ENCODE measurements around the gene LYST.
"Not testable (repeated sequence)": the region's sequence is repeated elsewhere in the genome, so short reads cannot be mapped to it uniquely, and the experiment has no call there.

LYST gene

DNA sequence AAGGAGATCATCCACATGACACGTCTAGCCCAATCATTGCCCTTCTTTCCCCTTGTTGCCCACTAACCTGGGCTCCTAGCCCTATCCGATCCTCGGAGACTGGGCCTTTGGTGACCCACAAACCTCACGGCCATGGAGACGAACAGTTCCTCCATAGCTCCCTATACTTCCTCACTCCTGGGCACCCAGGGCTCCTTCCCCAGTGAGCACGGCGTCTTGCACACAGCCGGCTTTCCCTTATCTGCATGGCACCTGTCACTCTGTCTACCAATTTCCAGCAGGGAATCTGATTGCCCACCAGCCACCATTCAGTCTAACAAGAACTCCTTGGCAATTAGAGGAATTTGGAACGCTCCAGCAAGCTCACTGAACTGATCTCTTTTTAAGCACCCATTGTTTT, 220.2 kb downstream of the LYST start:
- no peaks in the 10 kb centered on the region for H3K36me3 ChIP-seq (ENCODE audit: control insufficient read depth, low read depth, low read length)
- peaks cover 24% of the 10 kb centered on the region for H3K27me3 ChIP-seq (ENCODE audit: control insufficient read depth, insufficient read depth, low read length)
- no peaks in the 10 kb centered on the region for H3K9me3 ChIP-seq (ENCODE audit: control insufficient read depth, low read depth, low read length)
- no peak overlapping the region for H3K9ac ChIP-seq (ENCODE audit: low read length)
- no peak overlapping the region for H3K27ac ChIP-seq (ENCODE audit: low read length)
- H3K4me3 ChIP-seq (ENCODE audit: low read length), result no peak overlapping the region
- peaks cover 37% of the 10 kb centered on the region for H3K4me1 ChIP-seq (ENCODE audit: control insufficient read depth, low read depth, low read length)

GRCh38 chr1:235644693-235645305, 221.9 kb downstream of the LYST start:
- Histone ChIP-seq H3K27me3 (ENCODE audit: control insufficient read depth, insufficient read depth, low read length) (peaks cover 15% of the 10 kb centered on the region), H3K9ac (ENCODE audit: low read length) (no peak overlapping the region), H3K27ac (ENCODE audit: low read length) (no peak overlapping the region), H3K9me3 (ENCODE audit: control insufficient read depth, low read depth, low read length) (no peaks in the 10 kb centered on the region), H3K4me1 (ENCODE audit: control insufficient read depth, low read depth, low read length) (peaks cover 30% of the 10 kb centered on the region), H3K4me3 (ENCODE audit: low read length) (no peak overlapping the region), H3K36me3 (ENCODE audit: control insufficient read depth, low read depth, low read length) (no peaks in the 10 kb centered on the region)

DNA sequence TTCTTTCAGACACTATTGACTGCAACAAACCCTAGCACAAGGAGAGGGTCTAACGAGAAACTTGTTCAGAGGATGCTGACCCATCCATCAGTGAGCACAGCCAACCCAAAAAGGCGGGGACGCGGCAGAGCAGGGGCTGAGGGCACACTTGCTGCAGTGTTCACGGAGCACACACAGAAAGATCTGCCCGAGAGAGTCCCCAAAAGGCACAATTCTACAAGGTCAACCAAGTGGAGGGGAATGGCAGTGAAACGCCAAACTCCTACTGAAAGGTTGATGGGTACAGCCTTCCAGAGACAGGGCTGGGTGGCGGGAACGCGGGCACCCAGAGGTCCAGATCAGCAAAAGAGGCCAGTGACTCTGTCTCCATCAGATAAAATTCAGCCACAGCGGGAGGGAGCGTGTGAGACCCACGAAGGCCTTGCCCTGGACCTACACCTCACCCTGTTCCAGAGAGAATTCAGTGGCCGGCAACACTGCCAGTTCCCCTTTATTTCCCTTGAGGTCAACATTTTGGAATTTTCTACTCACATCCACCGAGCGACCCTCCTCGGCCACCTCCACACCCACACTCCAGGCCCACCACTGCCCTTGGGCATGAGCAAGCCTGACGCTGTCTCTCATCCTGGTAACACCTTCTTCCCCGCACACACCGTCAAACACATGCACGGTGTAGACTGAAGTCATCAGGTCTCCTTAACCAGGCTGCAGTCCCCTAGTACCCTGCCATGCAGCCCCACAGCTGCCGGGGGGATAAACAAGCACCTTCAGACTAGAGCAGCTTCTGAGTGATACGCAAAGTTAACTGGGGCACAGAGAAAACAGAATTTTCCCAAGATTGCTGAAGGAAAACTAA, 222.6 kb downstream of the LYST start:
- H3K9me3 ChIP-seq (ENCODE audit: control insufficient read depth, low read depth, low read length), result no peaks in the 10 kb centered on the region
- H3K4me1 ChIP-seq (ENCODE audit: control insufficient read depth, low read depth, low read length), result peaks cover 30% of the 10 kb centered on the region
- no peak overlapping the region for H3K27ac ChIP-seq (ENCODE audit: low read length)
- no peaks in the 10 kb centered on the region for H3K36me3 ChIP-seq (ENCODE audit: control insufficient read depth, low read depth, low read length)
- no peak overlapping the region for H3K9ac ChIP-seq (ENCODE audit: low read length)
- no peak overlapping the region for H3K4me3 ChIP-seq (ENCODE audit: low read length)
- H3K27me3 ChIP-seq (ENCODE audit: control insufficient read depth, insufficient read depth, low read length), result peaks cover 13% of the 10 kb centered on the region

DNA sequence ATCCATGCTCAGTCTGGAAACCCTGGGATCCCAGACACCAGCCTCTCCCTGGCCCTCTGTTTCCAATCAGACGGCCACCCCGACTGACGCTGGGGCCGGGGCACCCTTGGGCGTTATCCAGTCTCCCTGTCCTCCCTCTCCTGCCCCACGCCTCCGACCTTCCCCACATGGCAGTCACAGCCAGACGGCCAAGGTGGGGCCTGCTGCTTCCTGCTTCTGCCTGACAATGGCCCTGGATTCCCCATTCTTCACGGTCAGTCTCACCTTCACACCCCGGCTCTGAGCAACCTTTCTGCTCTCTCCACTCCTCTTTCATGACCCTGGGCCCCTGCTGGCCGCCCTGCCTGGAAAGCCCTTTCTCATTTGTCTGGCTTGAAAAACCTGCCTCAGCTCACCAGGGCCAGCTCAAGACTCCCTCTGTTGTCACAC, 223.7 kb downstream of the LYST start:
- Histone ChIP-seq H3K4me3 (ENCODE audit: low read length) (no peak overlapping the region), H3K27me3 (ENCODE audit: control insufficient read depth, insufficient read depth, low read length) (peaks cover 2% of the 10 kb centered on the region), H3K27ac (ENCODE audit: low read length) (no peak overlapping the region), H3K36me3 (ENCODE audit: control insufficient read depth, low read depth, low read length) (no peaks in the 10 kb centered on the region), H3K9ac (ENCODE audit: low read length) (no peak overlapping the region), H3K9me3 (ENCODE audit: control insufficient read depth, low read depth, low read length) (no peaks in the 10 kb centered on the region), H3K4me1 (ENCODE audit: control insufficient read depth, low read depth, low read length) (peaks cover 26% of the 10 kb centered on the region)

DNA sequence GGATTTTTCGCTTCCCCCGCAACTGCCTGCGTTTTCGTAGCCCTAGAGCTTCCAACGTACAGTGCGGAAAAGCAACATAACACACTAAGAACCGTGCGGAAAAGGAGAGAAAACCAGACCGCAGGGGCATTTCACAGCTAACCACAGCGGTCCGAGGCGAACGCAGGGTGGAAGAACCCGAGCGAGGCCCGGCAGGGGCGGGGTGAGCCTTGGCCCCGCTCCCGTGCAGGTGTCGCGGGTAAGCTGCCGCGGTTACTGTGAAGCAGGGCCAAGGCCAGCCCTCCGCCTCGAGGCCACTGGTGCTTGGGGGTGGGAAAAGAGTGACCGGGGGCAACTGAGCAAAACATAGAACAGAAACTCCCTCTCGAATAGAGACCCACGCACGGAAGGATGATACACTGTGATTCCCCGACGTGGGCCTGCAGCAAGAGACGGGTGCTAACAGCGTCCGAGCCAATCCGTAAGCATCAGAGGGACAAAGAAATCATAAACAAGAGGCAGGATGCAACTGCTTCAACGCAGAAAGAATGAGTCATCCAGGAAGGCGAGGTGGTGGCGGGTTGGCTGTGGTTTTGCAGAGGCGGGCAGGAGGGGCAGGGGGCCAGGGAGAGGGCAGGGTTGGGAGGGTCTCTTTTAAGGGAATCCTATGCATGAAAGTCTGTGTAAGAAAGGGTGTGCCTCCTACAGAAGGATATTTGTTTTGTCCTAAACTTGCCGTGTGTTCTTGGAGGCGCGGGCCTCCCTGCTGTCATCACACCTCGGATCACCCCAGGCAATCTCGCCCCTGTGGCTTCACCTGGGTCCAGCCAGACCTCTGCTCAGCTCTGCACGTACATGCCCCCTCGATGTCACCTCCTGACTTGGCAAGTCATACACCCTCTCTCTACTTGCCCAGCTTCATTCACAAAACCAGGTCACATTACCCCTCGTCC, 224.4 kb downstream of the LYST start:
- Histone ChIP-seq H3K9me3 (ENCODE audit: control insufficient read depth, low read depth, low read length) (no peaks in the 10 kb centered on the region), H3K27ac (ENCODE audit: low read length) (no peak overlapping the region), H3K27me3 (ENCODE audit: control insufficient read depth, insufficient read depth, low read length) (no peaks in the 10 kb centered on the region), H3K9ac (ENCODE audit: low read length) (no peak overlapping the region), H3K4me1 (ENCODE audit: control insufficient read depth, low read depth, low read length) (peaks cover 25% of the 10 kb centered on the region), H3K4me3 (ENCODE audit: low read length) (no peak overlapping the region), H3K36me3 (ENCODE audit: control insufficient read depth, low read depth, low read length) (no peaks in the 10 kb centered on the region)

DNA sequence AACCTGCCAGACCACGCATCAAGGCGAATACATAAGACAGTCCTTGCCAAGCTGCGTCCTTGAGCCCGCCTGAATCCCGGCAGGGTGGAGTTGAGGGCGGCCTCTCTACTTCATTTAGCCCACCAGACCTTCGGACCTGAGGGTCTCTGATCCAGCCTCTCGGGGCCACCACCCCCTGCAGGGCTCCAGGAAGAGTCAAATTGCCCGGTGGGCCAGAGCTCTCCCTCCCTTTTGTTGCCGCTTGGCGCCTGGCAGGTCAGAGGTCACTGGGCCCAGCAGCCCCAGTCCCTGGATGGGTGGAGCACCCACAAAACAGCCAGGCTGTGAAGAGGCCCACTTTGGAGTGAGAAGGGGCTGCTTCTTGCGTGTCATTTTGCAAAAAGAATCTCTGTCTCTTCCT, 226.1 kb downstream of the LYST start:
- Histone ChIP-seq H3K4me3 (ENCODE audit: low read length) (no peak overlapping the region), H3K27ac (ENCODE audit: low read length) (no peak overlapping the region)

DNA sequence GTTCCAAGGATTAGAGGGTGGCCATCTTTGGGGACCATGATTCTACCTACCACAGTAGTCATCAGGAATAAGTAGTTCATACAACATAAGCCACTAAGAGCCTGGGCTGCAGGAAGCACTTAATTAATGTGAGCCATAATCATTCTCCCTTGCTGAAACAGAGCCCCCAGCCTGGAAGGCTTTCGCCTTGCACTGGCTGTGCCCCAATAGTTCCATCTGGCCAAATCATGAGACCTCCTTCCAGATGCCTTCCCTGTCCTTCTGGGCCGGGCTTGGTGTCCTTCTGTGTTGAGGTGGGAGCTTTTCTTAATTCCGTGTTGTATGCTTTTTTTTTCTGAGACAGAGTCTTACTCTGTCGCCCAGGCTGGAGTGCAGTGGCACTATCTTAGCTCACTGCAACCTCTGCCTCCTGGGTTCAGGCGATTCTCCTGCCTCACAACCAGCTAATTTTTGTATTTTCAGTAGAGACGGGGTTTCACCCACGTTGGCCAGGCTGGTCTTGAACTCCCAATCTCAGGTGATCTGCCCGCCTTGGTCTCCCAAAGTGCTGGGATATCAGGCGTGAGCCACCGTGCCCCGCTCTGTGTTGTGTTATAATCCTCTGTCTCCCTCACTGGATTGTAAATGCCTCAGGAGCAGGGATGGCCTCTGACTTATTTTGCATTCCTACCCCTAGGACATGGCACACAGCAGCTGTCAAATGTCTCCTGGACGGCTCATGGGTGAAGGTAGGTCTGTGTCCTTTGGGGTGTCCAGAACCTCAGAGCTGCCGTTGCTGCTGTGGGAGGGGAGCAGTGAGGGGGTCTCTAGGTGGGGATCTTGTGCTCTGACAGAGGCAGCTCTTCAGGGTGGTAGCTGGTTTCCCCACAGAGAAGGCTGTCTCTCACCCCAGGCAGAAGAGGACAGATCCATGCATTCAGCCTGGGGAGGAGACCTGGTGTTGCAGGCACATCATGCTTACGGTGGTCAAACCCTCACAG, 227.2 kb downstream of the LYST start:
- Histone ChIP-seq H3K27me3 (ENCODE audit: control insufficient read depth, insufficient read depth, low read length) (no peaks in the 10 kb centered on the region), H3K36me3 (ENCODE audit: control insufficient read depth, low read depth, low read length) (no peaks in the 10 kb centered on the region), H3K9ac (ENCODE audit: low read length) (no peak overlapping the region), H3K4me3 (ENCODE audit: low read length) (no peak overlapping the region), H3K9me3 (ENCODE audit: control insufficient read depth, low read depth, low read length) (no peaks in the 10 kb centered on the region), H3K27ac (ENCODE audit: low read length) (no peak overlapping the region), H3K4me1 (ENCODE audit: control insufficient read depth, low read depth, low read length) (peaks cover 21% of the 10 kb centered on the region)

More for the DNA sequence above, 226.1 kb downstream of the LYST start:
- H3K9ac ChIP-seq (ENCODE audit: low read length), result no peak overlapping the region
- no peaks in the 10 kb centered on the region for H3K36me3 ChIP-seq (ENCODE audit: control insufficient read depth, low read depth, low read length)
- H3K9me3 ChIP-seq (ENCODE audit: control insufficient read depth, low read depth, low read length), result no peaks in the 10 kb centered on the region
- H3K27me3 ChIP-seq (ENCODE audit: control insufficient read depth, insufficient read depth, low read length), result no peaks in the 10 kb centered on the region
- peaks cover 25% of the 10 kb centered on the region for H3K4me1 ChIP-seq (ENCODE audit: control insufficient read depth, low read depth, low read length)

DNA sequence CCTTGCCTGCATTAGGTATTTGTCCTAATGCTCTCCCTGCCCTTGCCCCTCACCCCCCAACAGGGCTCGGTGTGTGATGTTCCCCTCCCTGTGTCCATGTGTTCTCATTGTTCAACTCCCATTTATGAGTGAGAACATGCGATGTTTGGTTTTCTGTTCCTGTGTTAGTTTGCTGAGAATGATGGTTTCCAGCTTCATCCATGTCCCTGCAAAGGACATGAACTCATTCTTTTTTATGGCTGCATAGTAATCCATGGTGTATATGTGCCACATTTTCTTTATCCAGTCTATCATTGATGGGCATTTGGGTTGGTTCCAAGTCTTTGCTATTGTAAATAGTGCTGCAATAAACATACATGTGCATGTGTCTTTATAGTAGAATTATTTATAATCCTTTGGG, 228.1 kb downstream of the LYST start:
- not testable (repeated sequence) for H3K9ac ChIP-seq (ENCODE audit: low read length); H3K27me3 ChIP-seq (ENCODE audit: control insufficient read depth, insufficient read depth, low read length); H3K27ac ChIP-seq (ENCODE audit: low read length); H3K4me3 ChIP-seq (ENCODE audit: low read length); H3K9me3 ChIP-seq (ENCODE audit: control insufficient read depth, low read depth, low read length); H3K36me3 ChIP-seq (ENCODE audit: control insufficient read depth, low read depth, low read length)
- peaks cover 20% of the 10 kb centered on the region for H3K4me1 ChIP-seq (ENCODE audit: control insufficient read depth, low read depth, low read length)

- no peak overlapping the region for H3K9ac ChIP-seq (ENCODE audit: low read length)
- H3K4me3 ChIP-seq (ENCODE audit: low read length), result no peak overlapping the region
- no peaks in the 10 kb centered on the region for H3K9me3 ChIP-seq (ENCODE audit: control insufficient read depth, low read depth, low read length)
- H3K4me1 ChIP-seq (ENCODE audit: control insufficient read depth, low read depth, low read length), result peaks cover 15% of the 10 kb centered on the region
- no peaks in the 10 kb centered on the region for H3K36me3 ChIP-seq (ENCODE audit: control insufficient read depth, low read depth, low read length)
- H3K27ac ChIP-seq (ENCODE audit: low read length), result no peak overlapping the region
- no peaks in the 10 kb centered on the region for H3K27me3 ChIP-seq (ENCODE audit: control insufficient read depth, insufficient read depth, low read length)
Observed at GRCh38 chr1:235637756-235638534, 228.8 kb downstream of the LYST start.

DNA sequence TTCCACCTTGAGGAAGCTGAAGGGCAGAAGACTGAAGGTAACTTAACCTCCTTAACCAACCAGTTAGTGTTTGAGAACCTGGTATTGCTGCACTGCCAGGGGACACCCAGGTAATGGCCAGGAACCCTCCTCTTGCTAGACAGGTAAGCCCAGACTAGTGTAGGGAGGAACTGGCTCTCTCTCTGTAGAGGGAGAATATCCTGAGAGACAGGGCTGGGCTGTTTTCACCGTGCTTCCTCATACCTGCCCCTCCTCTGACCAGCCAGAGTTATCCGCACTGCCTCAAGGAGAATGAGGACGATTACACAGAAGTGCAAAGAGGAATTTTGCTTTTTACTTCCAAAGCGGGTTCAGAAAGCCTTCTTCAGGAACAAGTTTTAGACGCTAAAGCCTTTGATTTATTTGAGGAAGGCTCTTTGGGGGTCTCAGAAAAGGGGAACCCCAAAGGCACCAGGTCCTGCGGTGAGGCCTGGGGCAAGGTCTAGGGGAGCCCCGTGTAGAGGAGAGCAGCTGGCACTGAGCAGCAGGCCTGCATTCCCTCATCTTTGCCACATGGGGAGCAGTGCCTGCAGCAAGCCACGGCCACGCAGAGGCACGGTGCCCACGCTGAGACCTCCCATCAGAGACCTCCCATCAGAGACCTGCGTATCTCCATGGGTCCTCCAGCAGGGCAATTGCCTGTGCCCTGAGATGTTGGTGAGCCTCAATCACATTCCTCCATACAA, 230.6 kb downstream of the LYST start:
- peaks cover 10% of the 10 kb centered on the region for H3K4me1 ChIP-seq (ENCODE audit: control insufficient read depth, low read depth, low read length)
- H3K27me3 ChIP-seq (ENCODE audit: control insufficient read depth, insufficient read depth, low read length), result no peaks in the 10 kb centered on the region
- H3K9ac ChIP-seq (ENCODE audit: low read length), result no peak overlapping the region
- no peaks in the 10 kb centered on the region for H3K9me3 ChIP-seq (ENCODE audit: control insufficient read depth, low read depth, low read length)
- no peak overlapping the region for H3K27ac ChIP-seq (ENCODE audit: low read length)
- H3K4me3 ChIP-seq (ENCODE audit: low read length), result no peak overlapping the region
- H3K36me3 ChIP-seq (ENCODE audit: control insufficient read depth, low read depth, low read length), result no peaks in the 10 kb centered on the region

Data from iPS-18a (cell line).